K562 (cell line): ENCODE data around the gene PACSIN1. TPM values are rescaled to one million over a fixed set of nuclear protein-coding genes. Genes with fewer than 3 reads are reported as not detected.

Source experiments
- BCOR ChIP-seq: fragments of 450-650 bp; IDR thresholded peaks from 2 replicates; pipeline ENCODE4 v1.6.1; 2016
- CBFA2T3 ChIP-seq: fragments of 450-650 bp; IDR thresholded peaks from 2 replicates; pipeline ENCODE4 v1.6.1; 2017
- CREB3 ChIP-seq: fragments of 450-650 bp; conservative IDR thresholded peaks from 2 replicates; pipeline ENCODE4 v1.6.1; 2016; ENCODE audit warnings: missing genetic modification characterization, low read depth, mild to moderate bottlenecking, missing compliant biosample characterization, moderate library complexity
- E2F3 ChIP-seq: fragments of 250-450 bp; sonication (Bioruptor Pico); IDR thresholded peaks from 2 replicates; pipeline ENCODE4 v1.4.0; 2020; ENCODE audit warnings: mild to moderate bottlenecking
- ERF ChIP-seq: fragments of 450-650 bp; formaldehyde crosslinking; IDR thresholded peaks from 2 replicates; pipeline ENCODE4 v1.4.0; 2020; ENCODE audit warnings: mild to moderate bottlenecking, mixed read lengths
- EWSR1 ChIP-seq: fragments of 450-650 bp; IDR thresholded peaks from 2 replicates; pipeline ENCODE4 v1.6.1; 2018; ENCODE audit warnings: borderline replicate concordance, mild to moderate bottlenecking, low read depth, moderate library complexity; ENCODE audit not compliant: partially characterized antibody
- FOXA3 ChIP-seq, 2 experiments: fragments of 450-650 bp in 1 of 2; sonication (generic) in 1 of 2; formaldehyde crosslinking; IDR thresholded peaks in 1 of 2; conservative IDR thresholded peaks in 1 of 2; 2 replicates each; pipeline versions ENCODE4 v1.4.0 to v1.8.0; 2020 to 2022; ENCODE audit warnings: mild to moderate bottlenecking in 2 of 2, missing genetic modification reagents in 1 of 2
- FOXK2 ChIP-seq, 2 experiments: fragments of 450-650 bp; IDR thresholded peaks in 1 of 2; conservative IDR thresholded peaks in 1 of 2; 2 replicates each; pipeline ENCODE4 v1.6.1; 2016; ENCODE audit warnings: low read depth in 2 of 2, mild to moderate bottlenecking in 1 of 2
- HINFP ChIP-seq: fragments of 450-650 bp; conservative IDR thresholded peaks from 2 replicates; pipeline ENCODE4 v1.6.1; 2016; ENCODE audit warnings: missing genetic modification characterization, low read depth, mild to moderate bottlenecking, control low read depth, missing compliant biosample characterization
- KDM2B ChIP-seq: fragments of 250-450 bp; sonication (Bioruptor Pico); IDR thresholded peaks from 2 replicates; pipeline ENCODE4 v1.8.0; 2021; ENCODE audit warnings: mild to moderate bottlenecking, moderate library complexity
- KLF1 ChIP-seq: fragments of 450-650 bp; IDR thresholded peaks from 2 replicates; pipeline ENCODE4 v1.6.1; 2016; ENCODE audit warnings: missing genetic modification characterization, missing compliant biosample characterization
- MAFG ChIP-seq: fragments of 450-650 bp; conservative IDR thresholded peaks from 2 replicates; pipeline ENCODE4 v1.6.1; 2016; ENCODE audit warnings: missing genetic modification characterization, missing compliant biosample characterization
- MTF1 ChIP-seq: fragments of 250-450 bp; sonication (Bioruptor Pico); IDR thresholded peaks from 2 replicates; pipeline ENCODE4 v1.9.0; 2021; ENCODE audit warnings: moderate library complexity, mild to moderate bottlenecking, inconsistent platforms, borderline replicate concordance
- NR0B1 ChIP-seq: fragments of 450-650 bp; IDR thresholded peaks from one replicate; pipeline ENCODE4 v1.6.1; 2018; ENCODE audit warnings: mild to moderate bottlenecking, moderate library complexity; ENCODE audit not compliant: partially characterized antibody
- PBX2 ChIP-seq, 2 experiments: IDR thresholded peaks in 1 of 2; conservative IDR thresholded peaks in 1 of 2; 2 replicates each; pipeline ENCODE4 v1.6.1; 2016; ENCODE audit warnings: low read depth in 2 of 2, mild to moderate bottlenecking in 1 of 2, missing compliant biosample characterization in 1 of 2, missing genetic modification characterization in 1 of 2, moderate library complexity in 1 of 2
- SLC30A9 ChIP-seq: fragments of 250-450 bp; sonication (Bioruptor Pico); IDR thresholded peaks from 2 replicates; pipeline ENCODE4 v1.8.0; 2022; ENCODE audit warnings: mild to moderate bottlenecking, moderate library complexity
- ZNF24 ChIP-seq: fragments of 450-650 bp; IDR thresholded peaks from 2 replicates; pipeline ENCODE4 v1.6.1; 2016
- polyA plus RNA-seq, 8 experiments: library from polyadenylated mRNA; depleted of rRNA in 4 of 8; stranded (reverse) in 5 of 8; unstranded in 3 of 8; fragments of >200 nt; fragmentation: Nextera tagmentation in 2 of 8; fragmentation: Illumina TruSeq in 1 of 8; extraction: Ambion mirVana in 2 of 8; extraction: Trizol in 1 of 8; gene quantifications; 2 replicates each; pipeline versions ENCODE4 v1.2.1 to v1.2.3, GENCODE V29; 2011 to 2014; ENCODE audit warnings: inconsistent platforms in 1 of 8, missing spikeins in 1 of 8
- total RNA-seq, 7 experiments: library from RNA; depleted of rRNA in 6 of 7; stranded (reverse); fragments of >200 nt in 6 of 7; fragmentation: Illumina TruSeq in 2 of 7; extraction: Trizol in 2 of 7; gene quantifications; 2 replicates each; pipeline versions ENCODE4 v1.2.1 to v1.2.3, GENCODE V29; 2011 to 2021; ENCODE audit warnings: low replicate concordance in 1 of 7

The PACSIN1 gene
- total and polyA plus RNA-seq, 9 of the 15 experiments (the other 6 are each of a cell fraction or from before 2014, with no cell fraction given): 0.01 to 1.7 (median 0.45) TPM

GRCh38 chr6:34526241-34526972 lies 60.5 kb downstream of the PACSIN1 start (continued):
- no peak for TF ChIP-seq EWSR1
- TF ChIP-seq MAFG (tag): no peak
- TF ChIP-seq CREB3: no peak
- 0 out of 2 replicates have a peak, but pooled peaks have one; percentile 20 for TF ChIP-seq ERF (CRISPR knock-in tag)
- TF ChIP-seq BCOR: no peak
- TF ChIP-seq MTF1 (CRISPR knock-in tag): no peak
- no peak for TF ChIP-seq FOXA3 (CRISPR knock-in tag; conservative IDR thresholded peaks at IDR 0.05 in 1 of 2, IDR thresholded peaks at IDR 0.05 in 1 of 2)
- TF ChIP-seq E2F3 (CRISPR knock-in tag): no peak
- TF ChIP-seq CBFA2T3: no peak
- no peak for TF ChIP-seq KLF1 (tag)
- TF ChIP-seq SLC30A9 (CRISPR knock-in tag): no peak
- TF ChIP-seq KDM2B: no peak
- no peak for TF ChIP-seq FOXK2 (conservative IDR thresholded peaks at IDR 0.05 in 1 of 2, IDR thresholded peaks at IDR 0.05 in 1 of 2; ENCODE audit: low read depth in 2 of 2)
- TF ChIP-seq PBX2 (CRISPR knock-in tag; IDR thresholded peaks at IDR 0.05; ENCODE audit: low read depth): no peak
- TF ChIP-seq PBX2 (tag; conservative IDR thresholded peaks at IDR 0.05; ENCODE audit: low read depth): no peak
- no peak for TF ChIP-seq ZNF24
- no peak for TF ChIP-seq NR0B1
- TF ChIP-seq HINFP (tag): no peak
